OCI-LY3 (cell line): Measurements from ENCODE around the gene TICAM1.
"Not testable (repeated sequence)": the region's sequence is repeated elsewhere in the genome, so short reads cannot be mapped to it uniquely, and the experiment has no call there.

Experiments used
- H2AFZ ChIP-seq: fragments of 200-600, 300-600 bp; shearing (Covaris generic); 2 replicates; pipeline ENCODE4 v1.6.0; 2014; ENCODE audit warnings: antibody characterized with exemption, low read depth, low read length
- H3K27ac ChIP-seq: fragments of 200-600, 300-600 bp; sonication (generic); 2 replicates; pipeline ENCODE4 v1.5.1; 2014; ENCODE audit warnings: mild to moderate bottlenecking, low read length, moderate library complexity, mixed read lengths
- H3K27me3 ChIP-seq: fragments of 200-600, 300-600 bp; sonication (generic); 2 replicates; pipeline ENCODE4 v1.6.1; 2014; ENCODE audit warnings: low read depth, low read length, mixed read lengths
- H3K36me3 ChIP-seq: fragments of 200-600, 300-600 bp; sonication (generic); replicated peaks from 2 replicates; pipeline ENCODE3; 2014; ENCODE audit warnings: low read depth, low read length, mixed read lengths
- H3K4me1 ChIP-seq: fragments of 300-600, 200-600 bp; sonication (generic); 2 replicates; pipeline ENCODE4 v1.6.1; 2014; ENCODE audit warnings: low read length, mixed read lengths
- H3K4me2 ChIP-seq: fragments of 200-600, 300-600 bp; sonication (generic); 2 replicates; pipeline ENCODE4 v1.6.1; 2014; ENCODE audit warnings: low read length, mixed read lengths
- H3K4me3 ChIP-seq: fragments of 300-600, 200-600 bp; sonication (generic); 2 replicates; pipeline ENCODE4 v1.5.1; 2014; ENCODE audit warnings: antibody characterized with exemption, mild to moderate bottlenecking, low read length, moderate library complexity
- H3K79me2 ChIP-seq: fragments of 300-600, 200-600 bp; shearing (Covaris generic); 2 replicates; pipeline ENCODE4 v1.6.1; 2014; ENCODE audit warnings: mild to moderate bottlenecking, low read length, mixed read lengths
- H3K9ac ChIP-seq: fragments of 300-600, 200-600 bp; shearing (Covaris generic); 2 replicates; pipeline ENCODE4 v1.6.0; 2014; ENCODE audit warnings: mild to moderate bottlenecking, low read length, moderate library complexity
- H3K9me3 ChIP-seq: fragments of 200-600, 300-600 bp; shearing (Covaris generic); 2 replicates; pipeline ENCODE4 v1.6.1; 2014; ENCODE audit warnings: low read length, mixed read lengths; ENCODE audit not compliant: insufficient read depth
- H4K20me1 ChIP-seq: fragments of 200-600, 300-600 bp; sonication (generic); 2 replicates; pipeline ENCODE4 v1.6.1; 2016; ENCODE audit warnings: low read length, mixed read lengths; ENCODE audit not compliant: insufficient read depth
- EZH2phosphoT487 ChIP-seq: fragments of 200-600 bp; shearing (Covaris generic); IDR thresholded peaks from 2 replicates; pipeline ENCODE4 v1.6.1; 2018; ENCODE audit warnings: antibody characterized with exemption, mixed run types, low read depth
- TF ChIP-seq, protein P1 (sequence below): fragments of 200-600, 300-600 bp; sonication (generic); IDR thresholded peaks from 2 replicates; pipeline ENCODE4 v1.5.1; 2014; ENCODE audit warnings: antibody characterized with exemption, low read length, low read depth

Gene TICAM1

DNA sequence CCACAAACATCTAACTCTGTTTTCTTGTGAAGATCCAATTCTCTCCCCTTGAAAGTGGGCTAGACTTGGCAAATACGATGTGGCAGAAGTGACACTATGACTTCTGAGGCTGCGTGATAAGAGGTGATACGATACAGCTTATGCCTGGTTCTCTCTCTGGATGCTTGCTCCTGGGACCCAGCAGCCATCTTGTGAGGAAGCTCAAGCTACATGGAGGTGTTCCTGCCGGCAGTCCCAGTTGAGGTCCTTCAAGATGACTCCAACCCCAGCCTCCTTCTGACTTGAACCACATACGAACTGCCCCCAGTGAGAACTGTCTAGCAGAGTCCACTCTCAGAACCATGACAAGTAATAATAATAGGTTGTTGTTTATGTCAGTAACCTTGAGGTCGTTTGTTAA lies 50.7 kb downstream of the TICAM1 start:
- H3K27ac ChIP-seq: no peak overlapping the region
- no peak overlapping the region for H3K9ac ChIP-seq
- peaks cover 5% of the 10 kb centered on the region for H3K27me3 ChIP-seq
- H3K79me2 ChIP-seq: no peaks in the 10 kb centered on the region
- H3K9me3 ChIP-seq: no peaks in the 10 kb centered on the region
- no peak overlapping the region for H3K4me3 ChIP-seq
- no peak overlapping the region for H2AFZ ChIP-seq
- no peak for TF ChIP-seq EZH2phosphoT487
- TF ChIP-seq, protein P1, sequence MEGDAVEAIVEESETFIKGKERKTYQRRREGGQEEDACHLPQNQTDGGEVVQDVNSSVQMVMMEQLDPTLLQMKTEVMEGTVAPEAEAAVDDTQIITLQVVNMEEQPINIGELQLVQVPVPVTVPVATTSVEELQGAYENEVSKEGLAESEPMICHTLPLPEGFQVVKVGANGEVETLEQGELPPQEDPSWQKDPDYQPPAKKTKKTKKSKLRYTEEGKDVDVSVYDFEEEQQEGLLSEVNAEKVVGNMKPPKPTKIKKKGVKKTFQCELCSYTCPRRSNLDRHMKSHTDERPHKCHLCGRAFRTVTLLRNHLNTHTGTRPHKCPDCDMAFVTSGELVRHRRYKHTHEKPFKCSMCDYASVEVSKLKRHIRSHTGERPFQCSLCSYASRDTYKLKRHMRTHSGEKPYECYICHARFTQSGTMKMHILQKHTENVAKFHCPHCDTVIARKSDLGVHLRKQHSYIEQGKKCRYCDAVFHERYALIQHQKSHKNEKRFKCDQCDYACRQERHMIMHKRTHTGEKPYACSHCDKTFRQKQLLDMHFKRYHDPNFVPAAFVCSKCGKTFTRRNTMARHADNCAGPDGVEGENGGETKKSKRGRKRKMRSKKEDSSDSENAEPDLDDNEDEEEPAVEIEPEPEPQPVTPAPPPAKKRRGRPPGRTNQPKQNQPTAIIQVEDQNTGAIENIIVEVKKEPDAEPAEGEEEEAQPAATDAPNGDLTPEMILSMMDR: no peak
- H3K4me1 ChIP-seq: no peaks in the 10 kb centered on the region
- H4K20me1 ChIP-seq: no peaks in the 10 kb centered on the region
- no peak overlapping the region for H3K4me2 ChIP-seq
- H3K36me3 ChIP-seq: no peaks in the 10 kb centered on the region

DNA sequence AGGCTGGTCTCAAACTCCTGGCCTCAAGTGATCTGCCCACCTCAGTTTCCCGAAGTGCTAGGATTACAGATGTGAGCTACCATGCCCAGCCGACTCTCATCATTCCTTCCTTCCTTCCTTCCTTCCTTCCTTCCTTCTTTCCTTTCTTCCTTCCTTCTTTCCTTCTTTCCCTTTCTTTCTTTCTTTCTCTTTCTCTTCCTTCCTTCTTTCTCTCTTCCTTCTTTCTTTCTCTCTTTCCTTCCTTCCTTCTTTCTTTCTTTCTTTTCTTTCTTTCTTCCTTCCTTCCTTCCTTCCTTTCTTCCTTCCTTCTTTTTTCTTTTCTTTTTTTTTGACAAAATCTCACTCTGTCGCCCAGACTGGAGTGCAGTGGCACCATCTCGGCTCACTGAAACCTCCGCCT lies 53.4 kb downstream of the TICAM1 start:
- not testable (repeated sequence) for H2AFZ ChIP-seq, H3K36me3 ChIP-seq, H3K4me3 ChIP-seq, H3K9ac ChIP-seq, H4K20me1 ChIP-seq, H3K4me1 ChIP-seq, H3K79me2 ChIP-seq, H3K4me2 ChIP-seq, H3K27ac ChIP-seq, H3K9me3 ChIP-seq
- H3K27me3 ChIP-seq: peaks cover 11% of the 10 kb centered on the region

DNA sequence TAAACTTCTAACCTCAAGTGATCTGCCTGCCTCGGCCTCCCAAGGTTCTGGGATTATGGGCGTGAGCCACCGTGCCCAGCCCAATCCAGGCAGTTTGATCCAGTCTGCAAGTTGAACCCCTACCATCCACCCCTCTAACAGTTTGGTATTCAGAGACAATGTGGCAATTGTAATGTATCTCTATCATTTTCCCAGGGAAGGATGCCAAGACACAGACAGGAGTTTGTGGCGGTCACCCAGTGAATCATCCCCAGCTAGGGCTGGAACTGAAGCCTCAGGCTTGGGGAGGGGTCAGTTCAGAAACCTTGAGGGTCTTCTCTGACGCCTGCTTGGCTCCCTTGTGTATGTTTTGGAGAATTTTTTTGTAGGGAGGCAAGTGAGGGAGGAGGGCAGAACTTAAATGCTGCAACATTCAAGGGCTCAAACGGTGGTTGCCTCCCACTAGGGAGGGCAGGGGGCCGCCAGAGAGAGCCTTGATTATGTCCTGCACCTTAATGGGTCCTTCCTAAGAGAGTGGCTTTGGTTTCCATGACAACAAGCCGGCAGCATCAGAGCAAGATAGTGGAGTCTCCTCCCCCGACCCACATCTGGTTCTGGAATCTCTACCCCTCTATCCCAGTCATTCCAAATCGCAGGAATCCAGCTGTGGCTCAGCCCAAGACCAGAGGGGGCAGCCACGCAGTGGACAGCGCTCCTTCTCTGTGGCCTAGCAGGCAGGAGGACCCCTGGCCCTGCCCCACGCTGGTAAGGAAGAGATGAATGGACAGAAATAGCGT lies 54.9 kb downstream of the TICAM1 start:
- Histone ChIP-seq H3K4me1 (no peaks in the 10 kb centered on the region), H3K79me2 (no peaks in the 10 kb centered on the region), H2AFZ (no peak overlapping the region), H3K4me3 (no peak overlapping the region), H3K27me3 (peaks cover 23% of the 10 kb centered on the region), H3K9ac (no peak overlapping the region), H4K20me1 (no peaks in the 10 kb centered on the region), H3K36me3 (no peaks in the 10 kb centered on the region), H3K4me2 (no peak overlapping the region), H3K27ac (no peak overlapping the region), H3K9me3 (no peaks in the 10 kb centered on the region)
- TF ChIP-seq EZH2phosphoT487: no peak

DNA sequence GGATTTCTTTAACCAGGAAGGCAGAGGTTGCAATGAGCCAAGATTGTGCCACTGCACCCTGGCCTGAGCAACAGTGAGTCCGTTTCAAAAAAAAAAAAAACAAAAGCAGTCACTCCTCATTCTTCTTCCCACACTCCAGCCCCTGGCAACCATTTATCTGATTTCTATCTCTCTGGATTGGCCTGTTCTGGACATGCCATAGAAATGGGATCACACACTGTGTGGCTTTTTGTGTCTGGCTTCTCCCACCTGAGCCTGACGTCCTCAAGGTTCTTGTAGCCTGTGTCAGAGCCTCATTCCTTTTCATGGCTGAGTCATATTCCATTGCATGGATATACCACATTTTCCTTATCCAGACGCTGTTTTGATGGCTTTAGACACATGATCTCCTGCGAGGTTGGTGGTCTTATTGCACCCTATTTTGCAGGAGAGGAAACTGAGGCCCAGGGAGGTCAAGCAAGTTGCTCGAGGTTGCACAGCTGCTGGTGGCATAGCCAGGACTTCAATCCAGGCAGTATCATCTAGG lies 55.8 kb downstream of the TICAM1 start:
- Histone ChIP-seq H3K9me3 (no peaks in the 10 kb centered on the region), H3K27me3 (peaks cover 23% of the 10 kb centered on the region), H3K4me2 (no peak overlapping the region), H3K4me3 (no peak overlapping the region), H3K27ac (no peak overlapping the region), H3K36me3 (no peaks in the 10 kb centered on the region), H3K9ac (no peak overlapping the region), H2AFZ (no peak overlapping the region), H3K79me2 (no peaks in the 10 kb centered on the region), H4K20me1 (no peaks in the 10 kb centered on the region), H3K4me1 (no peaks in the 10 kb centered on the region)
- TF ChIP-seq, protein P1: no peak
- no peak for TF ChIP-seq EZH2phosphoT487

DNA sequence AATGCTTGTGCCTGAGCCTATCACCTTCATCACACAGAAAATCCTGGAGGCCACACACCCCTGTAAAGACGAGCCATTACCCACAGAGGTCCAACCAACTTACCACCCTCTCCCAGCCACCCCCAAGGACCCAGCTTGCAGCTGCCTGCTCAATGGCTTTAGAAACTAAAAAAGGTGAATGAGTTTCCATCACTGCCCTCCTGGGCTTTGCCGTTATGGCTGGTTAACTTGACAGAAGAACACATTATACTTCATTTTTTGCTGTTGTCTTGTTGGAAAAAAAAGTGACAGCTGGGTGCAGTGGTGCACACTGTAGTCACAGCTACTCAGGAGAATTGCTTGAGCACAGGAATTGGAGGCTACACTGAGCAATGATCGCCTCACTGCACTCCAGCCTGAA lies 57.4 kb downstream of the TICAM1 start:
- H3K9ac ChIP-seq: no peak overlapping the region
- no peaks in the 10 kb centered on the region for H3K9me3 ChIP-seq
- no peak overlapping the region for H3K4me2 ChIP-seq
- H3K27ac ChIP-seq: no peak overlapping the region
- no peaks in the 10 kb centered on the region for H3K4me1 ChIP-seq
- H3K4me3 ChIP-seq: no peak overlapping the region
- H2AFZ ChIP-seq: no peak overlapping the region
- peaks cover 23% of the 10 kb centered on the region for H3K27me3 ChIP-seq
- H4K20me1 ChIP-seq: no peaks in the 10 kb centered on the region
- no peaks in the 10 kb centered on the region for H3K36me3 ChIP-seq
- TF ChIP-seq EZH2phosphoT487: no peak
- TF ChIP-seq, protein P1: no peak
- no peaks in the 10 kb centered on the region for H3K79me2 ChIP-seq
